Measurements from ENCODE around the gene KRT17.
"Not testable (repeated sequence)": the region's sequence is repeated elsewhere in the genome, so short reads cannot be mapped to it uniquely, and the experiment has no call there.

Gene KRT17

DNA sequence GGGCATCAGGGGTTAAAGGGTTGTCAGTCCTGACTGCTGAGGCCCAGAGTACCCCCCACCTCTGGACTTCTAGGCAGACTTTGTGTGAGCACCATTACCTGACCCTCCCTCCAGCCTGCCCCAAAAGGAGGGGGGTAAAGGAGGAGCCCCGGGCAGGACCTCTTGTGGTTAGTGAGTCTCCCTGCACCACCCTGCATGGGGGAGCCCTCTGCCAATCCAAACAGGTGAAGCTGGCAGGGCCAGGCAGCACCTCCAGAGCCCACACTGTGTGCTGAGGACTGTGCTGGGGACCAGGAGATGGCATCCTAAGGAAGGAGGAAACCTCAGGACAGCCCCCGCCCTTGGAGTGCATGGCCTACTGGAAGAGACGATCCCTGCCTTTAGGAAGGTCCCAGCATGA, 35.1 kb downstream of the KRT17 start:
- no peak for DNase-seq

DNA sequence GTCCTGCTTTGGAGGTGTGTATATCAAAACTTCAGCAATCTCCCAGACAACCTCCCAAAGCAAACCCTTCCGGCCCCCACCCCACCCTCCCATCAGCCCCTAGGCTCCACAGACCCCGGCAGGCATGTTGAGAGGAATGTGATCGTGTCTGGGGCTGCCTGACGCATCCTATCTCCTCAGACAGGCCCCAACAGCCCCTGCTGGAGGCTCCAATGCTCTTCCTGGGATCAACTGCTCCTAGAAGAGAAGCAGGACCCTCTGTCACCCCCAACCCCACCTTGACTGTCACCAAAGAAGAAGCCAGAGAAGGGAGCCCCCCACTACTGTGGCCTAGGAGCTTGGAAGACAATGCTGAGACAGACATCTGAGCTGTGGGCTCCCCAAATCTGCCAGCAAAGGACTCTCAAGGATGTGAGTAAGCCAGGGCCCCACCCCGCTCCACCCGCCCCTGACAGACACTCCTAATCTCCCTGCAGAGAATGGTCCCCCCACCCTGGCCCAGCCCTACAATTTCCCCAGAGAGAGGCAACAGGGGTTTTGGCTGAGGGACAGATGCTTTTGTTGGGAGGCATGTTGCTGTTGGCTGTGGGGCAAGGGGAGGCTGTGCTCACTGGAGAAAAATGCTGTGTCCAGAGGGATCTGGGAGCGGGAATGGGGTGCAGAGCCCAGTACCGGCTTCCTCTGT, 36.1 kb downstream of the KRT17 start:
- DNase-seq = no peak

DNA sequence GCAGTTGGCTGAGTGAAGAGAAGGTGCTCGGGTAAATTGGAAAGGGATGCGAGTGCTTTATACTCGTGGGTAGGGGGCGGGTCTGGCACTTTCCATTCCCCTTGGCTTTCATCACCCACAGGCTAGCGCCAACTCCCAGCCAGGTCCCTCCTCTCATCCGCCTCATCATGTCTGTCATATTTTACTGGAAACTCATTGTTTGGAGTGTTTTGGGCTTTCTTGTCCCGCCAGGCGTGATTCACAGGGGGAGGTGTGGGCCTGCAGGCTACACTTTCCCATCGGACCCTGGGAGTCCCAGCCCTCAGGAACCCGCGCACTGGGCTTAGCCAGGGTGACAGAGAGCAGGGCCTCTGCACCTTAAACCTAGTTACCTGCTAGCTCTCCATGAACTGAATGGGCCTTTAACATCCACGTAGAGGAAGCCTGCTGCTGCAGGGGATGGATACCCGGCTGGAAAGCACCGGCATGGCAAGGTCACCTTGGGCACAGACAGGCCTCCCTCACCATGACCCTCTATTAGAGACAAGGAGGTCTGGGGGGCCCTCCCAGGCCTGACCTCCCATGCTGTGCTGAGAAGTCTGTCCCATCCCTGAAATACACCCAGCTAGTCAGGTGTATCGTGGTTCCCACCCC, 37.4 kb downstream of the KRT17 start, which contains the start of gene KRT14:
Gene KRT14, minus strand, starts transcription at position 33 of the 633 bp plus-strand sequence. CDS start 61 bp downstream, outside the sequence.
- DNase-seq = no peak

DNA sequence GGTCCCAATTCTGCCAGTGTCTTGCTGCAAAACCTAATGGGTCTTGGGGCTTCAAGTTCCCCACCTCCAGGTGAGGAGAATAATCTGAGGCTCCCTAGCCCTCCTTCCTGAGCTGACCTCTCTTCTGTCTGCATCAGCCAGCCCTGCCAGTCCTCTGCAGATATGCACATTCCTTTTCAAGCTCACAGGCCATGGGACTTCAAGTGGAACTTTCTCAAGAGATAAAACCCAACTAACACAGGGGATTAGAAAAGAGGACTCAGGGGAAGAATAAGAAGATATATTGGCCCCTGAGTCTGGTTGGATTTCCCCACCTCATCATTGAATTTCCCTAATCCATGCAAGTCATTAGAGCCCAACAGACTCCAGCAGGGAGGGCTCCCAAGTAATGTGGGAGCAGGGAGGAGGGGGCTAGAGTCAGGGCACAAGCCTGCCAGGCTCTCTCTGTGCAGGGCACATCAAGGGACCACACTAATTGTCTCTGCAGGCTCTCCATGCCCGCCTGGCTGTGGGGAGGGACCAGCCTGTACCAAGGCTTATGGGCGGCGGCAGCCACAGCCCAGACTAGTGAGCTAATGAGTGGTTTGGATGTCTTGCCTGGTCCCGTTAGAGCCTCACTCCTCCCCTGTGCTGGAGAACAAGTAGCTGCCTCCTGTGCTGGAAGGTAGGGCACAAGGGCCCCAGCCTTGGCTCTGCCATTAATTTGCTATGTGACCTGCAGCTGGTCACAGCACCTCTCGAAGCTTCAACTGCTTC, 38.9 kb downstream of the KRT17 start:
- no peak for DNase-seq

DNA sequence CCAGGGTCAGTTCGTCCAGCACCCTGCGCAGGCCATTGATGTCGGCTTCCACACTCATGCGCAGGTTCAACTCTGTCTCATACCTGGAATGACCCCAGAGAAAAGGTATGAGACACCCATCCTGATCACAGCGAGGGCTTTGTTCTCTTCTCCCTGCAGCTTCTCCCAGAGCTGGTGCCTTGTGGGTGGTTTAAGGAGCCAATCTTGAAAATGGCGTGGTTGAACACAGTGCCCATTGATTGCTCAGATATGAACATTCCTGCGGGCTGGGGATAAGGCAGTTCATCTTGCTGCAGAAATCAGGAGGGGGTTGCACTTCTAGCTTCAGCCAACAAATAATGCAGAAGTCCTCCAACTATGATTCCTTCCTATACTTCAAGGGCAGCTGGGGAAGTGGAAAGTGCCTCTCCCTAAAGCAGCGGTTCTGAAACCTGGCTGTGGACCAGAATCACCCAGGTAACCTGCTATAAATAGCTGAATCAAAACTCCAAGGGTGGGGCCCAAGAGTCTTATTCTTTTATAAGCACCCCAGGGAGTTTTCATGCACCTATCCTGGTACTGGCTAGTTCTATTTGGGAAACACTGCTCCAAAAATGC, 39.9 kb downstream of the KRT17 start:
- not testable (repeated sequence) for DNase-seq

DNA sequence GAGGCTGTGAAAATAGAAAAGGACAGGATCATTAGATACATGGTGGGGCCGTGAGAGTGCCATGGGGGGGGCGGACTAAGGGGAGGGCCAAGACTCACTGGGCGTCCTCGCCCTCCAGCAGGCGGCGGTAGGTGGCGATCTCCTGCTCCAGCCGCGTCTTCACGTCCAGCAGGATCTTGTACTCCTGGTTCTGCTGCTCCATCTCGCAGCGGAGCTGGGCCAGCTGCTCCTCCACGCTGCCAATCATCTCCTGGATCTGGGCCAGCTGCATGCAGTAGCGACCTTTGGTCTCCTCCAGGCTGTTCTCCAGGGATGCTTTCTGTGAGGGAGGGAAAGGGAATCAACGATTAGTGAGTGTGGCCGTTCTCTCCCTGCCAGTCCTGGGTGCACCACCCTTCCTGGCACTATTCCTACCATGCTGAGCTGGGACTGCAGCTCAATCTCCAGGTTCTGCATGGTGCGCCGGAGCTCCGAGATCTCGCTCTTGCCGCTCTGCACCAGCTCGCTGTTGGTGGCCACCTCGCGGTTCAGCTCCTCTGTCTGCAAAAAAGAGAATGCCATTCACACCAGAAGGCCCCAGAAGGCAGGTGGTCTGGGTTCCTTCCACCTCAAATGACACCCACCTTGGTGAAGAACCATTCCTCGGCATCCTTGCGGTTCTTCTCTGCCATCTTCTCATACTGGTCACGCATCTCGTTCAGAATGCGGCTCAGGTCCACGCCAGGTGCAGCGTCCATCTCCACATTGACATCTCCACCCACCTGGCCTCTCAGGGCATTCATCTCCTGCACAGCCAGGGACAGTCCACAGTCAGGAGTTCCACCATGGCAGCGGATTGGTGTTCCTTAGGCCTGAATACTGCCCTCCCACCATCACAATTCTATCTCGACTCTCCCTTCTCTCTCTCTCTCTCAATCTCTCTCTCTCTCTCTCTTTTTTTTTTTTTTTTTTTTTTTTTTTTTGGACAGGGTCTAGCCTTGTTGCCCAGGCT, 40.9 kb downstream of the KRT17 start:
- no peak for DNase-seq

GRCh38 chr17:41582061-41582968, 42.1 kb downstream of the KRT17 start:
- not testable (repeated sequence) for DNase-seq

DNA sequence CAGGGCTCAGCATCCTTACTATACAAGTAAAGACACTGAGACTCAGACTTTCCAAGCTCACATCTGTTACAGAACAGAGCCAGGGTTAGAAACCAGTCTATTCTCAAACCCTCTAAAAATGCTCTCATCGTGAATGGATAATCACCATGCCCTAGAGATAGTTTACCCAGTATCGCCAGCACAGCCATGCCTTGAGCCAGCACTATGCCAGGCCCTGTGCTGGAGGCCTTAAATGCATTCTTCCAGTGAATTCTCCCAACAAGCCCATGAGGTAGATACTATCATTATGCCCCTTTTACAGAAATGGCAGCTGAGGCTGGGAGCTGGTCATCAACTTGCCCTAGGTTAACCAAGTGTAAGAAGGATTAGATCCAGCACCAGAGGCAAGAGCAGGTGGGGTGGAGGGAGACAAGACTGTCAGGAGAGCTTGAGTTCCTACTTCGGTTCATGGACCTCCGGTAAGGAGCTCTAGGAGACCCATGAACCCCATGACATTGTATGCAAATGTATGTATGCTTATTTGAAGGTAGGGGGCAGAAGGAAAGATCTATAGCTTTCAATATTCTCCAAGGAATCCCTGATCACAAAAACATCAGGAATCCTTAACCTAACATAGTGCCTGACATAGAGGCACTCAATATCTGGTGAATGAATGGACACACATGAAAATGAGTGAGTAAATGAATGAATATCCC, 42.9 kb downstream of the KRT17 start:
- DNase-seq = no peak

DNA sequence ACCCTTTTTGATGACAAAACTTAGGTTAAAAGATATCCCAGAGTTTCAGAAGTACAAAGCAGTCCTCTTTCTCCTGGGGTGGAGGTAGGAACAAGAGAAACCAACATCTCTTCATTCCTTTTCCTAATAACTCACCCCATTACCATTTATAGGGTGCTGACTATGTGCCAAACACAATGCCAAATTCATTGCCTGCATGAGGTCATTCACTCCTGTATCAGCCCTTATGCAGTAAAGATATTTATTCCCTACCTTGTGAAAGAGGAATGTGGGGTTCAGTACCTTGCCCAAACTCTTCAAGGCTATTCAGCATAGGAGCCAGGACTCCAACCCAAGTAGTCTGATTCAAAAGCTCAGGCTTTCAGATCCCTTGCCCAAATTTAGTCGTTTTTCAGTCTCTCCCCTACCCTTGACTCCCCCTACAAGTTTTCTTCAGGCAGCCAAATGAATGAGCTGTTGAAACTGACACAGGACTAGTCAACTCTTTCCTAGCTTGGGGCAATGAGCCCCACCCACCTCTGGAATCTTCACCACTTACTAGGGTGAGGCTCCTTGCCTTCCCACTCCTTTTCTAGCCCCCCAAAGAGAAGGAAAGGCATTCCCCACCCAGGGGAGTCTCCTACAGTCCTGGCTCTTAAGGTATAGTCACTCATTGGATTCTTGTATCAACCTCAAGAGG, 43.5 kb downstream of the KRT17 start:
- no peak for DNase-seq

GRCh38 chr17:41580244-41580575, 44.2 kb downstream of the KRT17 start:
- DNase-seq = no peak

DNA sequence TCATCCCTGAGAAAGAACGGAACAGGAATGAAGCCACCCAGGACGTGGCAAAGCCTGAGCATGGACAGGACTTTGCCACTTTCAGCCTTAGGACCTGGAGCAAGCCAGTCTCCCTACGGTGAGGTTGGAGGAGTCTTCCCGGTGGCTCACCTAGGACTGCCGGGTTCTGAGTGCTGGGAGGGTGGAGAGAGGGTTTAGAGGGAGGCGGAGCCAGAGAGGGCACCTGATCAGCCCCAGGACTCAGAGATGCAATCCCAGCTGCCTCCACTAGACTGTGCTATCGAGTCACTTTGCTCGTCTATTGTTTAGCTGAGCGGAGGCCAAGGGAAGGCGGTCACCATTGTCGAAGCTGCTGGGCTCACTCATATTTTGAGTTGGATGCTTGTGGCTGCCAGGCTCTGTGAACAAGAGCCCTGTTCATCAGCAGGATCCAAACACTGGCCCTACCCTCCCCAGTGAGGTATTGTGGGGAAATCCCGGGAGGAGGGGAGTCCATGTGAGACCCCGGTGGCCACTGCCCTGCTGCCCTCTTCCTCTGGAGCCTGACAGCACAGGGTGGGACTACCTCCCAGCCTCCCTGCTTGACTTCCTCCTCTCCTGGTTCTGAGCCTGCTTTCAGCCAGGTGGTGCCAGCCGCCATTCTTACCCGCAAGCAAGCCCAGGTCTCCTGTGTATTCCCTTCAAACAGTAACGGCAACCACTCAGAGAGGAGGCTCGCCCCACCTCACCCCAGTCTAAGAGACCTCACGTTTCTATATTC, 44.7 kb downstream of the KRT17 start:
- DNase-seq = no peak

DNA sequence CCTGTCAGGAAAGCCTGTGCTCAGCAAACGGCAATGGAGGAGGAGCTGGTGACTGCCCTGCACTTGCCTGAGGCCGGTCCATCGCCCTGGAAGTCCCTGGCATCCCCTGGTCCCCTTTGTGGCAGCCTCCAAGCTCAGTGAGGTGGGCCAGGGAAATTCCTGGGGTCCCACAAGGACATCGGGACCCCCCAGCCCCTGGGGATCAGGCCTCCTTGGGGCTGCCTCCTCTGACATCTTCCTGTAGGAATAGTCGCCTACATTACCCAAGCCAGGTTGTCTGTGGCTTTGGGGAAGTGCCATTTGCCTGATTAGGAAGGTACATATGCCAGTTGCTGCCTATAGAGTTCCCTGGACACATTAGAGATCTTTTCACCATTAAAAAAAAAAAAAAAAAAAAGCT, 45.4 kb downstream of the KRT17 start:
- DNase-seq = no peak

- DNase-seq = no peak
These were observed 45.8 kb downstream of the KRT17 start for GRCh38 chr17:41578538-41578937.

- DNase-seq = not testable (repeated sequence)
These were observed 47.6 kb downstream of the KRT17 start for GRCh38 chr17:41576740-41577139.

GRCh38 chr17:41575336-41575735, 49.0 kb downstream of the KRT17 start:
- DNase-seq = no peak

GRCh38 chr17:41571561-41572434, 52.6 kb downstream of the KRT17 start, which contains the start of gene KRT9:
TSS of gene KRT9 (minus strand) at chr17:41572059. CDS start at chr17:41571992, 67 bp downstream.
- DNase-seq = no peak
